HepG2 (cell line): ENCODE measurements around the gene POLR2B. TPM values are rescaled to one million over a fixed set of nuclear protein-coding genes. Genes with fewer than 3 reads are reported as not detected.

Experiments
- ATAC-seq: fragments of 200-7000 bp; cut with Tn5 transposase; 3 replicates; pipeline ENCODE4 v1.9.1; 2020; ENCODE audit warnings: mild to moderate bottlenecking, moderate library complexity
- BruUV-seq: library from RNA; stranded (reverse); fragments of 400-500 nt; replicated peaks from 2 replicates; lab custom pipeline; 2021; lab: Mats Ljungman, UMichigan
- CTCF ChIA-PET: fragments of 300-600 bp; formaldehyde crosslinking; extraction: SDS; loops from one replicate; lab custom pipeline; 2021; ENCODE audit warnings: low total read pairs, inconsistent platforms, low intra/inter-chr PET ratio; lab: Yijun Ruan, JAX
- POLR2A ChIA-PET: fragments of 350-600 bp; sonication (Branson Sonifier 250); formaldehyde crosslinking; loops from one replicate; lab custom pipeline; 2020; ENCODE audit warnings: antibody characterized with exemption, inconsistent platforms; lab: Yijun Ruan, JAX
- DNase-seq: peaks from one replicate; pipeline ENCODE4 v3.0.0-alpha.2; 2015; ENCODE audit warnings: low spot score
- FAIRE-seq: peaks from 3 replicates; lab custom pipeline; 2011; peaks lifted over from hg19 to GRCh38; lab: Jason Lieb, UNC
- H2AFZ ChIP-seq: one replicate; pipeline ENCODE4 v1.6.1; 2011; ENCODE audit warnings: low read length, inconsistent platforms
- H3K27ac ChIP-seq: fragments of 300-600 bp; 3 replicates; pipeline ENCODE4 v1.8.0; 2011; ENCODE audit warnings: mixed run types, mild to moderate bottlenecking, mixed read lengths, low read length, inconsistent platforms; ENCODE audit not compliant: insufficient read depth; ENCODE audit errors: extremely low read length
- H3K27me3 ChIP-seq, 2 experiments: fragments of 200-600 bp in 1 of 2; 2 replicates in 1 of 2; 3 replicates in 1 of 2; pipeline versions ENCODE4 v1.6.0 to v1.8.0; 2011; ENCODE audit warnings: low read length in 2 of 2, mild to moderate bottlenecking in 2 of 2, moderate library complexity in 2 of 2, inconsistent platforms in 1 of 2; ENCODE audit not compliant: insufficient read depth in 2 of 2, control insufficient read depth in 1 of 2
- H3K36me3 ChIP-seq, 2 experiments: fragments of 200-600 bp in 1 of 2; replicated peaks in 1 of 2; 2 replicates in 1 of 2; 3 replicates in 1 of 2; pipeline versions ENCODE4 v1.5.1 to v1.8.0; 2011; ENCODE audit warnings: low read length in 2 of 2, inconsistent platforms in 1 of 2; ENCODE audit not compliant: insufficient read depth in 2 of 2, control insufficient read depth in 1 of 2
- H3K4me1 ChIP-seq: 2 replicates; pipeline ENCODE4 v1.5.1; 2012; ENCODE audit warnings: low read length, inconsistent platforms; ENCODE audit not compliant: insufficient read depth
- H3K4me2 ChIP-seq: 2 replicates; pipeline ENCODE4 v1.6.0; 2011; ENCODE audit warnings: low read depth, low read length, inconsistent platforms
- H3K4me3 ChIP-seq, 3 experiments: fragments of 200-600 bp in 1 of 3; sonication (generic), shearing (Covaris generic) in 1 of 3; replicated peaks in 1 of 3; 2 replicates each; pipeline ENCODE4 v1.5.1; 2011 to 2016; ENCODE audit warnings: low read length in 3 of 3, inconsistent platforms in 2 of 3, low read depth in 2 of 3, mild to moderate bottlenecking in 2 of 3, control low read depth in 1 of 3, mixed read lengths in 1 of 3; ENCODE audit not compliant: insufficient read depth in 1 of 3
- H3K79me2 ChIP-seq: one replicate; pipeline ENCODE4 v1.6.1; 2011; ENCODE audit warnings: low read length, inconsistent platforms; ENCODE audit not compliant: insufficient read depth
- H3K9ac ChIP-seq: 2 replicates; pipeline ENCODE4 v1.6.0; 2011; ENCODE audit warnings: mild to moderate bottlenecking, low read depth, low read length, inconsistent platforms; ENCODE audit not compliant: insufficient read depth
- H3K9me3 ChIP-seq: 2 replicates; pipeline ENCODE4 v1.5.1; 2012; ENCODE audit warnings: mild to moderate bottlenecking, low read length
- H4K20me1 ChIP-seq: 2 replicates; pipeline ENCODE4 v1.6.0; 2011; ENCODE audit warnings: inconsistent platforms, mild to moderate bottlenecking, low read length, moderate library complexity; ENCODE audit not compliant: insufficient read depth
- CENPX ChIP-seq: sonication (generic); formaldehyde crosslinking; IDR thresholded peaks from 2 replicates; pipeline ENCODE4 v1.9.0; 2021; ENCODE audit warnings: mild to moderate bottlenecking, missing genetic modification reagents, moderate library complexity
- HMG20A ChIP-seq: IDR thresholded peaks from 2 replicates; pipeline ENCODE4 v1.6.1; 2016; ENCODE audit warnings: borderline replicate concordance
- KDM1A ChIP-seq: IDR thresholded peaks from 2 replicates; pipeline ENCODE4 v1.6.1; 2016; ENCODE audit warnings: missing compliant biosample characterization
- KDM3A ChIP-seq: IDR thresholded peaks from 2 replicates; pipeline ENCODE4 v1.6.1; 2018; ENCODE audit warnings: low read depth, missing compliant biosample characterization
- KDM5B ChIP-seq: sonication (generic); formaldehyde crosslinking; IDR thresholded peaks from 2 replicates; pipeline ENCODE4 v1.4.0; 2020; ENCODE audit warnings: missing genetic modification reagents, mild to moderate bottlenecking, borderline replicate concordance
- PATZ1 ChIP-seq: sonication (generic); formaldehyde crosslinking; IDR thresholded peaks from 2 replicates; pipeline ENCODE4 v1.4.0; 2020; ENCODE audit warnings: missing genetic modification reagents
- RAD21 ChIP-seq: fragments of 450-650 bp; formaldehyde crosslinking; IDR thresholded peaks from 2 replicates; pipeline ENCODE4 v1.5.0; 2020; ENCODE audit warnings: mild to moderate bottlenecking
- RFXAP ChIP-seq: sonication (generic); formaldehyde crosslinking; IDR thresholded peaks from 2 replicates; pipeline ENCODE4 v1.4.0; 2020; ENCODE audit warnings: missing genetic modification reagents, borderline replicate concordance
- SMC3 ChIP-seq: IDR thresholded peaks from 2 replicates; pipeline ENCODE4 v1.6.1; 2011; ENCODE audit warnings: low read length, improper control_type of control experiment
- TBX3 ChIP-seq: fragments of 450-650 bp; IDR thresholded peaks from 2 replicates; pipeline ENCODE4 v1.6.1; 2017; ENCODE audit warnings: antibody characterized with exemption, mild to moderate bottlenecking, inconsistent platforms, borderline replicate concordance
- TEAD2 ChIP-seq: sonication (generic); formaldehyde crosslinking; IDR thresholded peaks from 2 replicates; pipeline ENCODE4 v1.9.0; 2021; ENCODE audit warnings: missing genetic modification reagents
- TOPORS ChIP-seq: sonication (generic); formaldehyde crosslinking; IDR thresholded peaks from 2 replicates; pipeline ENCODE4 v1.8.0; 2023; ENCODE audit warnings: mild to moderate bottlenecking, missing genetic modification reagents
- XRCC5 ChIP-seq: fragments of 200-400 bp; formaldehyde crosslinking; optimal IDR thresholded peaks from 2 replicates; pipeline ENCODE3; 2017; ENCODE audit warnings: mild to moderate bottlenecking, low read length
- ZFP41 ChIP-seq: sonication (generic); formaldehyde crosslinking; IDR thresholded peaks from 2 replicates; pipeline ENCODE4 v1.4.0; 2020; ENCODE audit warnings: mild to moderate bottlenecking, missing genetic modification reagents, borderline replicate concordance
- ZMYM4 ChIP-seq: sonication (generic); formaldehyde crosslinking; IDR thresholded peaks from 2 replicates; pipeline ENCODE4 v1.8.1; 2023; ENCODE audit warnings: mild to moderate bottlenecking, missing genetic modification reagents
- ZNF501 ChIP-seq: sonication (generic); formaldehyde crosslinking; IDR thresholded peaks from 2 replicates; pipeline ENCODE4 v1.5.1; 2020; ENCODE audit warnings: mild to moderate bottlenecking, moderate library complexity, missing genetic modification reagents
- ZNF597 ChIP-seq: sonication (generic); formaldehyde crosslinking; IDR thresholded peaks from 2 replicates; pipeline ENCODE4 v1.5.0; 2020; ENCODE audit warnings: missing genetic modification reagents
- ZNF598 ChIP-seq: sonication (generic); formaldehyde crosslinking; IDR thresholded peaks from 2 replicates; pipeline ENCODE4 v1.5.1; 2020; ENCODE audit warnings: mild to moderate bottlenecking, missing genetic modification reagents, borderline replicate concordance
- WGBS: methylation state at CpG from one replicate; pipeline ENCODE4 v1.1.6; 2017; ENCODE audit warnings: low lambda C conversion rate; 5-methylcytosine and 5-hydroxymethylcytosine counted together
- in situ Hi-C: cut with HindIII; loops from 2 replicates; pipeline ENCODE4 v1.10.0; 2017; ENCODE audit warnings: low pct_unique_long_range_greater_than_20kb; ENCODE audit not compliant: extremely low pct_ligation_motif_present
- intact Hi-C: fragments of 100-400 bp; cut with micrococcal nuclease; formaldehyde crosslinking; loops from one replicate; pipeline ENCODE4 v1.10.0; 2022; ENCODE audit not compliant: unreplicated experiment
- polyA plus RNA-seq, 8 experiments: library from polyadenylated mRNA; depleted of rRNA in 3 of 8; stranded (reverse) in 7 of 8; unstranded in 1 of 8; fragments of >200 nt; fragmentation: Illumina TruSeq in 4 of 8; extraction: Trizol in 4 of 8; gene quantifications; 2 replicates each; pipeline versions ENCODE4 v1.2.1 to v1.2.3, GENCODE V29; 2011 to 2016; ENCODE audit warnings: low read depth in 4 of 8, missing spikeins in 1 of 8, mixed read lengths in 1 of 8; ENCODE audit not compliant: insufficient read depth in 1 of 8
- total RNA-seq, 5 experiments: library from RNA; depleted of rRNA; stranded (reverse); fragments of >200 nt; fragmentation: Illumina TruSeq; extraction: Trizol; gene quantifications; 2 replicates each; pipeline ENCODE4 v1.2.3, GENCODE V29; 2016; ENCODE audit warnings: low read depth in 1 of 5
- TF ChIP-seq, protein P1 (sequence below): sonication (generic); formaldehyde crosslinking; IDR thresholded peaks from 2 replicates; pipeline ENCODE4 v1.4.0; 2020; ENCODE audit warnings: missing genetic modification reagents, borderline replicate concordance

The POLR2B gene
- total and polyA plus RNA-seq, 2 of the 13 experiments (the other 11 are each of a cell fraction or from before 2014, with no cell fraction given), result 70.6 to 116 TPM

GRCh38 chr4:57037982-57038604 is 59.4 kb downstream of the POLR2B start:
- no peak overlapping the region for H2AFZ ChIP-seq
- intact Hi-C loops, result loop anchor here (1.0 to 5.0 kb wide), 3 partner anchors 63 to 264 kb away; no protein-coding TSS in a partner anchor
- peak overlapping the region; percentile 43 for H3K4me2 ChIP-seq
- no peak overlapping the region for H3K9ac ChIP-seq
- no TSS peak for BruUV-seq
- H3K4me1 ChIP-seq, result no peaks in the 10 kb centered on the region
- H3K9me3 ChIP-seq, result no peaks in the 10 kb centered on the region
- ATAC-seq (peak; percentile 96), FAIRE-seq (peak; percentile 28), DNase-seq (peak; percentile 34)
- H3K4me3 ChIP-seq, result peak overlapping the region in 1 of 3 experiments; percentile 41; a peak in 2 of 6 replicates
- no peaks in the 10 kb centered on the region for H4K20me1 ChIP-seq
- POLR2A ChIA-PET, result no interaction called here
- H3K36me3 ChIP-seq, result no peaks in the 10 kb centered on the region
- H3K79me2 ChIP-seq, result no peaks in the 10 kb centered on the region
- 19% methylated on average over 10 of the region's 15 CpGs for WGBS
- peaks cover 0 to 5% of the 10 kb centered on the region in 2 experiments; a peak in 2 of 5 replicates for H3K27me3 ChIP-seq
- no peak overlapping the region for H3K27ac ChIP-seq
- CTCF ChIA-PET, result interaction anchor here (1.2 to 1.9 kb wide), 3 partner anchors 120 to 173 kb away, joined by 4 to 11 read pairs (median 5); no protein-coding TSS in a partner anchor
- in situ Hi-C loops, result no loop called here
- TF ChIP-seq CENPX (CRISPR knock-in tag) (no peak), RAD21 (CRISPR knock-in tag) (peak; percentile 82), ZFP41 (no peak), XRCC5 (peak; percentile 74), TEAD2 (no peak), ZNF501 (peak; percentile 63; the same call in 1 of the 2 replicates), HMG20A (no peak), PATZ1 (no peak), SMC3 (peak; percentile 52), ZMYM4 (CRISPR knock-in tag) (0 out of 2 replicates have a peak, but pooled peaks have one; percentile 21), RFXAP (CRISPR knock-in tag) (no peak), KDM5B (CRISPR knock-in tag) (no peak), TOPORS (CRISPR knock-in tag) (no peak), KDM3A (CRISPR knock-in tag) (0 out of 2 replicates have a peak, but pooled peaks have one; percentile 38), TBX3 (no peak), ZNF598 (CRISPR knock-in tag) (0 out of 2 replicates have a peak, but pooled peaks have one; percentile 26), ZNF597 (CRISPR knock-in tag) (no peak), KDM1A (CRISPR knock-in tag) (no peak)
- TF ChIP-seq, protein P1, sequence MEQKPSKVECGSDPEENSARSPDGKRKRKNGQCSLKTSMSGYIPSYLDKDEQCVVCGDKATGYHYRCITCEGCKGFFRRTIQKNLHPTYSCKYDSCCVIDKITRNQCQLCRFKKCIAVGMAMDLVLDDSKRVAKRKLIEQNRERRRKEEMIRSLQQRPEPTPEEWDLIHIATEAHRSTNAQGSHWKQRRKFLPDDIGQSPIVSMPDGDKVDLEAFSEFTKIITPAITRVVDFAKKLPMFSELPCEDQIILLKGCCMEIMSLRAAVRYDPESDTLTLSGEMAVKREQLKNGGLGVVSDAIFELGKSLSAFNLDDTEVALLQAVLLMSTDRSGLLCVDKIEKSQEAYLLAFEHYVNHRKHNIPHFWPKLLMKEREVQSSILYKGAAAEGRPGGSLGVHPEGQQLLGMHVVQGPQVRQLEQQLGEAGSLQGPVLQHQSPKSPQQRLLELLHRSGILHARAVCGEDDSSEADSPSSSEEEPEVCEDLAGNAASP (CRISPR knock-in tag), result peak; percentile 32; the same call in 1 of the 2 replicates
